Testis (tissue), 2 donors: ENCODE measurements around the gene FBXO27.

Experiments used
- POLR2A ChIP-seq: fragments of 450-650 bp; IDR thresholded peaks from one replicate; pipeline ENCODE4 v1.6.1; 2017; ENCODE audit warnings: antibody characterized with exemption, mild to moderate bottlenecking, moderate library complexity
- TF ChIP-seq, protein P1 (sequence below), 3 experiments: fragments of 450-650 bp in 2 of 3; fragments of 200-600 bp in 1 of 3; sonication (generic) in 1 of 3; IDR thresholded peaks; one replicate each; pipeline ENCODE4 v1.5.1; 2016 to 2019; ENCODE audit warnings: antibody characterized with exemption in 3 of 3, mild to moderate bottlenecking in 2 of 3, moderate library complexity in 1 of 3

GRCh38 chr19:39024875-39025641 lies 7.3 kb downstream of the FBXO27 start:
- TF ChIP-seq, protein P1, sequence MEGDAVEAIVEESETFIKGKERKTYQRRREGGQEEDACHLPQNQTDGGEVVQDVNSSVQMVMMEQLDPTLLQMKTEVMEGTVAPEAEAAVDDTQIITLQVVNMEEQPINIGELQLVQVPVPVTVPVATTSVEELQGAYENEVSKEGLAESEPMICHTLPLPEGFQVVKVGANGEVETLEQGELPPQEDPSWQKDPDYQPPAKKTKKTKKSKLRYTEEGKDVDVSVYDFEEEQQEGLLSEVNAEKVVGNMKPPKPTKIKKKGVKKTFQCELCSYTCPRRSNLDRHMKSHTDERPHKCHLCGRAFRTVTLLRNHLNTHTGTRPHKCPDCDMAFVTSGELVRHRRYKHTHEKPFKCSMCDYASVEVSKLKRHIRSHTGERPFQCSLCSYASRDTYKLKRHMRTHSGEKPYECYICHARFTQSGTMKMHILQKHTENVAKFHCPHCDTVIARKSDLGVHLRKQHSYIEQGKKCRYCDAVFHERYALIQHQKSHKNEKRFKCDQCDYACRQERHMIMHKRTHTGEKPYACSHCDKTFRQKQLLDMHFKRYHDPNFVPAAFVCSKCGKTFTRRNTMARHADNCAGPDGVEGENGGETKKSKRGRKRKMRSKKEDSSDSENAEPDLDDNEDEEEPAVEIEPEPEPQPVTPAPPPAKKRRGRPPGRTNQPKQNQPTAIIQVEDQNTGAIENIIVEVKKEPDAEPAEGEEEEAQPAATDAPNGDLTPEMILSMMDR (IDR thresholded peaks at IDR 0.05) = no peak
- TF ChIP-seq POLR2A = no peak
